Suprapubic skin (tissue), 4 donors: ENCODE measurements around the gene TMEM125. TPM values are rescaled to one million over a fixed set of nuclear protein-coding genes. Genes with fewer than 3 reads are reported as not detected.

Experiments
- DNase-seq, 2 donors: peaks; one replicate each; pipeline ENCODE4 v3.0.0-alpha.2; 2019; ENCODE audit warnings: low spot score in 2 of 2
- H3K27ac ChIP-seq: fragments of 200-600 bp; sonication (generic); one replicate; pipeline ENCODE4 v1.5.1; 2019
- H3K27me3 ChIP-seq: fragments of 200-600 bp; sonication (generic); one replicate; pipeline ENCODE4 v1.5.1; 2019
- H3K36me3 ChIP-seq: fragments of 200-600 bp; sonication (generic); one replicate; pipeline ENCODE4 v1.5.1; 2019
- H3K4me1 ChIP-seq: fragments of 200-600 bp; sonication (generic); one replicate; pipeline ENCODE4 v1.5.1; 2019
- H3K4me3 ChIP-seq: fragments of 200-600 bp; sonication (generic); one replicate; pipeline ENCODE4 v1.5.1; 2019; ENCODE audit warnings: mild to moderate bottlenecking
- H3K9me3 ChIP-seq: fragments of 200-600 bp; sonication (generic); one replicate; pipeline ENCODE4 v1.5.1; 2019
- CTCF ChIP-seq, 2 donors: fragments of 200-600 bp in 1 of 2; fragments of 450-650 bp in 1 of 2; sonication (generic) in 1 of 2; IDR thresholded peaks; one replicate each; pipeline ENCODE4 v1.5.1; 2016 to 2019; ENCODE audit warnings: antibody characterized with exemption in 2 of 2, mild to moderate bottlenecking in 1 of 2, moderate library complexity in 1 of 2
- EP300 ChIP-seq: sonication (generic); formaldehyde crosslinking; IDR thresholded peaks from one replicate; pipeline ENCODE4 v1.6.1; 2017; ENCODE audit warnings: antibody characterized with exemption
- POLR2A ChIP-seq, 2 donors: fragments of 450-650 bp; IDR thresholded peaks; one replicate each; pipeline ENCODE4 v1.6.1; 2017; ENCODE audit warnings: antibody characterized with exemption in 2 of 2, mild to moderate bottlenecking in 2 of 2, moderate library complexity in 2 of 2
- POLR2AphosphoS5 ChIP-seq, 3 donors: sonication (generic); formaldehyde crosslinking; IDR thresholded peaks; one replicate each; pipeline ENCODE4 v1.6.1; 2017; ENCODE audit warnings: antibody characterized with exemption in 3 of 3
- WGBS: methylation state at CpG from one replicate; pipeline ENCODE4 v1.1.5; 2018; 5-methylcytosine and 5-hydroxymethylcytosine counted together
- total RNA-seq, 4 donors: library from RNA; depleted of rRNA; stranded (reverse); fragments of >200 nt; gene quantifications; one replicate each; pipeline ENCODE4 v1.1.0, GENCODE V29; 2016

Gene TMEM125
- total RNA-seq, 4 donors from 2014 or later, result 5.7 to 27.1 (median 14.8) TPM

- 89% methylated on average over 21 of the region's 46 CpGs for WGBS
- Histone ChIP-seq H3K36me3 (no peaks in the 10 kb centered on the region), H3K4me3 (no peak overlapping the region), H3K9me3 (no peaks in the 10 kb centered on the region), H3K27me3 (no peaks in the 10 kb centered on the region), H3K4me1 (peaks cover 9% of the 10 kb centered on the region), H3K27ac (no peak overlapping the region)
- TF ChIP-seq POLR2AphosphoS5 (IDR thresholded peaks at IDR 0.05) (no peak), CTCF (IDR thresholded peaks at IDR 0.05) (no peak), EP300 (no peak), POLR2A (IDR thresholded peaks at IDR 0.05) (no peak)
- no peak for DNase-seq
These were observed 35.1 kb downstream of the TMEM125 start for GRCh38 chr1:43304771-43305300.

DNA sequence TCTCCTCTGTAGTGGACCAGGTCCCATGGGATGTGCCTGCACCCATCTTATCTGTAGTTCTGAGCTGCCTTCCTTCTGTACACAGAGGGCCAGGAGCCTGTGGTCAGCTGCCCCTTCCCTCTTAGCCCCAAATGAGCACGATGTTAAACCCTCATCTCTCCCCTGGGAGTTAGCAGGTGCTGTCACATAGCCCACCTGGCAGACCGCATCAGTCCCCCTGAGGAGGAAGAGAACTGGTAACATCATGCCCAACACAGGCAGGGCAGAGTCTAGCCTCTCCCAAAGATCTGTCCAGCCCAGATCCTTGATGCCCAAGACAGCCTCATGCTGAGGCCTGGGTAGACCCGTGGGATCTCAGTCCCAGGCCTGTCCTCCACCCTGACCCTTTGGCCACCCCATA, 35.7 kb downstream of the TMEM125 start:
- Histone ChIP-seq H3K4me3 (no peak overlapping the region), H3K9me3 (no peaks in the 10 kb centered on the region), H3K27me3 (no peaks in the 10 kb centered on the region), H3K36me3 (no peaks in the 10 kb centered on the region), H3K4me1 (peaks cover 9% of the 10 kb centered on the region), H3K27ac (no peak overlapping the region)
- WGBS, result 83% methylated on average over 2 of the region's 3 CpGs
- peak in 1 of 2 donors; percentile 36 for DNase-seq
- TF ChIP-seq POLR2AphosphoS5 (IDR thresholded peaks at IDR 0.05), result no peak
- no peak for TF ChIP-seq POLR2A (IDR thresholded peaks at IDR 0.05)
- TF ChIP-seq CTCF (IDR thresholded peaks at IDR 0.05), result no peak
- no peak for TF ChIP-seq EP300

GRCh38 chr1:43305926-43306687, 36.3 kb downstream of the TMEM125 start:
- no peak overlapping the region for H3K27ac ChIP-seq
- H3K4me1 ChIP-seq, result peaks cover 9% of the 10 kb centered on the region
- peak in 1 of 2 donors; percentile 35 for DNase-seq
- no peaks in the 10 kb centered on the region for H3K27me3 ChIP-seq
- no peak for TF ChIP-seq CTCF (IDR thresholded peaks at IDR 0.05)
- TF ChIP-seq POLR2AphosphoS5 (IDR thresholded peaks at IDR 0.05), result no peak
- TF ChIP-seq POLR2A (IDR thresholded peaks at IDR 0.05), result no peak
- no peak overlapping the region for H3K4me3 ChIP-seq
- WGBS, result 87% methylated on average over 6 of the region's 6 CpGs
- H3K9me3 ChIP-seq, result no peaks in the 10 kb centered on the region
- H3K36me3 ChIP-seq, result no peaks in the 10 kb centered on the region

GRCh38 chr1:43306688-43307457, 37.1 kb downstream of the TMEM125 start:
- H3K4me3 ChIP-seq, result no peak overlapping the region
- H3K36me3 ChIP-seq, result no peaks in the 10 kb centered on the region
- H3K9me3 ChIP-seq, result no peaks in the 10 kb centered on the region
- 65% methylated on average over 15 of the region's 17 CpGs for WGBS
- H3K27me3 ChIP-seq, result no peaks in the 10 kb centered on the region
- H3K27ac ChIP-seq, result no peak overlapping the region
- DNase-seq, result peak in 1 of 2 donors; percentile 58
- TF ChIP-seq POLR2A (IDR thresholded peaks at IDR 0.05), result no peak
- TF ChIP-seq CTCF (IDR thresholded peaks at IDR 0.05), result no peak
- H3K4me1 ChIP-seq, result peaks cover 9% of the 10 kb centered on the region
